Peyer's patch (tissue), 4 donors: ENCODE measurements around the gene DLGAP1.

Experiments used
- POLR2A ChIP-seq, 2 donors: fragments of 450-650 bp; IDR thresholded peaks; one replicate each; pipeline ENCODE4 v1.5.1; 2017; ENCODE audit warnings: antibody characterized with exemption in 2 of 2, mild to moderate bottlenecking in 2 of 2, moderate library complexity in 2 of 2
- TF ChIP-seq, protein P1 (sequence below), 6 experiments: fragments of 450-650 bp in 4 of 6; fragments of 200-600 bp in 2 of 6; sonication (generic) in 1 of 6; IDR thresholded peaks; one replicate each; pipeline ENCODE4 v1.5.1; 2017 to 2019; ENCODE audit warnings: antibody characterized with exemption in 6 of 6, mild to moderate bottlenecking in 3 of 6, moderate library complexity in 1 of 6

GRCh38 chr18:3863593-3863992, 591.5 kb downstream of the DLGAP1 start:
- no peak for TF ChIP-seq POLR2A (IDR thresholded peaks at IDR 0.05)
- TF ChIP-seq, protein P1, sequence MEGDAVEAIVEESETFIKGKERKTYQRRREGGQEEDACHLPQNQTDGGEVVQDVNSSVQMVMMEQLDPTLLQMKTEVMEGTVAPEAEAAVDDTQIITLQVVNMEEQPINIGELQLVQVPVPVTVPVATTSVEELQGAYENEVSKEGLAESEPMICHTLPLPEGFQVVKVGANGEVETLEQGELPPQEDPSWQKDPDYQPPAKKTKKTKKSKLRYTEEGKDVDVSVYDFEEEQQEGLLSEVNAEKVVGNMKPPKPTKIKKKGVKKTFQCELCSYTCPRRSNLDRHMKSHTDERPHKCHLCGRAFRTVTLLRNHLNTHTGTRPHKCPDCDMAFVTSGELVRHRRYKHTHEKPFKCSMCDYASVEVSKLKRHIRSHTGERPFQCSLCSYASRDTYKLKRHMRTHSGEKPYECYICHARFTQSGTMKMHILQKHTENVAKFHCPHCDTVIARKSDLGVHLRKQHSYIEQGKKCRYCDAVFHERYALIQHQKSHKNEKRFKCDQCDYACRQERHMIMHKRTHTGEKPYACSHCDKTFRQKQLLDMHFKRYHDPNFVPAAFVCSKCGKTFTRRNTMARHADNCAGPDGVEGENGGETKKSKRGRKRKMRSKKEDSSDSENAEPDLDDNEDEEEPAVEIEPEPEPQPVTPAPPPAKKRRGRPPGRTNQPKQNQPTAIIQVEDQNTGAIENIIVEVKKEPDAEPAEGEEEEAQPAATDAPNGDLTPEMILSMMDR (IDR thresholded peaks at IDR 0.05) = no peak
